ENCODE results near the gene GAS2L1. TPM values are rescaled to one million over a fixed set of nuclear protein-coding genes. Genes with fewer than 3 reads are reported as not detected.

GAS2L1 gene
- total RNA-seq, 3 donors from 2014 or later (not counting 1 experiment from before 2014, with no cell fraction given): 0.57 to 4.1 (median 2.8) TPM

GRCh38 chr22:29326481-29326880 lies 20.0 kb downstream of the GAS2L1 start:
- peaks cover 39% of the 10 kb centered on the region for H3K36me3 ChIP-seq (ENCODE audit: control insufficient read depth, insufficient read depth, low read length)
- intact Hi-C loops (cut with micrococcal nuclease): no loop called here
- DNase-seq: no peak

GRCh38 chr22:29327089-29327764 lies 20.8 kb downstream of the GAS2L1 start:
- ATAC-seq: no peak
- no peaks in the 10 kb centered on the region for H3K4me1 ChIP-seq (ENCODE audit: control insufficient read depth, insufficient read depth, low read length)

More at GRCh38 chr22:29326481-29326880, 20.0 kb downstream of the GAS2L1 start:
- no peak overlapping the region for H3K27ac Mint-ChIP-seq
- no peaks in the 10 kb centered on the region for H3K4me1 Mint-ChIP-seq
- no peak for ATAC-seq
- Histone ChIP-seq H3K27me3 (ENCODE audit: control insufficient read depth, insufficient read depth, low read length) (no peaks in the 10 kb centered on the region), H3K27ac (ENCODE audit: low read length) (no peak overlapping the region), H3K4me1 (ENCODE audit: control insufficient read depth, insufficient read depth, low read length) (no peaks in the 10 kb centered on the region), H3K4me3 (ENCODE audit: low read length) (no peak overlapping the region), H3K9me3 (ENCODE audit: control insufficient read depth, insufficient read depth, low read length) (no peaks in the 10 kb centered on the region)
- TF ChIP-seq CTCF (IDR thresholded peaks at IDR 0.05): no peak
- no peak overlapping the region for H3K4me3 Mint-ChIP-seq
- no peaks in the 10 kb centered on the region for H3K9me3 Mint-ChIP-seq
- WGBS (ENCODE audit: insufficient coverage): 97% methylated on average over 9 of the region's 10 CpGs
- H3K36me3 Mint-ChIP-seq: no peaks in the 10 kb centered on the region
- no peaks in the 10 kb centered on the region for H3K27me3 Mint-ChIP-seq (ENCODE audit: low read depth in 2 of 2)

GRCh38 chr22:29328055-29328454 lies 21.6 kb downstream of the GAS2L1 start:
- Histone ChIP-seq H3K36me3 (ENCODE audit: control insufficient read depth, insufficient read depth, low read length) (peaks cover 49% of the 10 kb centered on the region), H3K27ac (ENCODE audit: low read length) (no peak overlapping the region), H3K4me3 (ENCODE audit: low read length) (no peak overlapping the region), H3K4me1 (ENCODE audit: control insufficient read depth, insufficient read depth, low read length) (no peaks in the 10 kb centered on the region), H3K9me3 (ENCODE audit: control insufficient read depth, insufficient read depth, low read length) (no peaks in the 10 kb centered on the region), H3K27me3 (ENCODE audit: control insufficient read depth, insufficient read depth, low read length) (no peaks in the 10 kb centered on the region)
- intact Hi-C loops (cut with micrococcal nuclease): no loop called here
- Mint-ChIP-seq H3K36me3 (no peaks in the 10 kb centered on the region), H3K9me3 (no peaks in the 10 kb centered on the region), H3K4me1 (no peaks in the 10 kb centered on the region), H3K27ac (no peak overlapping the region), H3K4me3 (no peak overlapping the region), H3K27me3 (ENCODE audit: low read depth in 2 of 2) (no peaks in the 10 kb centered on the region)
- no peak for TF ChIP-seq CTCF (IDR thresholded peaks at IDR 0.05)
- DNase-seq (no peak), ATAC-seq (no peak)
- 94% methylated on average over 5 of the region's 5 CpGs for WGBS (ENCODE audit: insufficient coverage)

More at GRCh38 chr22:29327089-29327764, 20.8 kb downstream of the GAS2L1 start:
- Histone ChIP-seq H3K4me3 (ENCODE audit: low read length) (no peak overlapping the region), H3K9me3 (ENCODE audit: control insufficient read depth, insufficient read depth, low read length) (no peaks in the 10 kb centered on the region), H3K27ac (ENCODE audit: low read length) (no peak overlapping the region), H3K36me3 (ENCODE audit: control insufficient read depth, insufficient read depth, low read length) (peaks cover 44% of the 10 kb centered on the region), H3K27me3 (ENCODE audit: control insufficient read depth, insufficient read depth, low read length) (no peaks in the 10 kb centered on the region)
- Mint-ChIP-seq H3K27ac (no peak overlapping the region), H3K27me3 (ENCODE audit: low read depth in 2 of 2) (no peaks in the 10 kb centered on the region), H3K9me3 (no peaks in the 10 kb centered on the region), H3K36me3 (no peaks in the 10 kb centered on the region), H3K4me1 (no peaks in the 10 kb centered on the region), H3K4me3 (no peak overlapping the region)
- DNase-seq: no peak
- TF ChIP-seq CTCF (IDR thresholded peaks at IDR 0.05): no peak
- 95% methylated on average over 15 of the region's 15 CpGs for WGBS (ENCODE audit: insufficient coverage)
- intact Hi-C loops (cut with micrococcal nuclease): no loop called here
